Measurements from ENCODE around the gene ROGDI. TPM values are rescaled to one million over a fixed set of nuclear protein-coding genes. Genes with fewer than 3 reads are reported as not detected.

Gene ROGDI
- total and polyA plus RNA-seq, 2 of the 13 experiments (the other 11 are each of a cell fraction or from before 2014, with no cell fraction given), result 19.2 to 42.1 TPM

GRCh38 chr16:4802659-4803287 is 340 bp upstream of the ROGDI start (continued):
- no peak for TF ChIP-seq ZFAT (CRISPR knock-in tag; conservative IDR thresholded peaks at IDR 0.05)
- 0 out of 2 replicates have a peak, but pooled peaks have one; percentile 31 for TF ChIP-seq ZNF687 (CRISPR knock-in tag; IDR thresholded peaks at IDR 0.05)
- TF ChIP-seq ZBED4 (CRISPR knock-in tag; IDR thresholded peaks at IDR 0.05; ENCODE audit: borderline replicate concordance), result peak; percentile 60; the same call in 1 of the 2 replicates
- TF ChIP-seq XBP1 (CRISPR knock-in tag; IDR thresholded peaks at IDR 0.05), result no peak
- no peak for TF ChIP-seq PCBP1 (IDR thresholded peaks at IDR 0.05; ENCODE audit: borderline replicate concordance, low read depth, low read length)
- TF ChIP-seq ZNF138 (CRISPR knock-in tag; IDR thresholded peaks at IDR 0.05; ENCODE audit: low read depth), result no peak
- no peak; the same call in 1 of the 2 replicates for TF ChIP-seq PHF21A (CRISPR knock-in tag; IDR thresholded peaks at IDR 0.05)
- TF ChIP-seq ZNF451 (CRISPR knock-in tag; IDR thresholded peaks at IDR 0.05), result no peak
- peak; percentile 45; the same call in 1 of the 2 replicates for TF ChIP-seq KMT2A (CRISPR knock-in tag; IDR thresholded peaks at IDR 0.05)
- no peak for TF ChIP-seq CHD2 (IDR thresholded peaks at IDR 0.05; ENCODE audit: low read depth, low read length)
- TF ChIP-seq ZBTB7A (CRISPR knock-in tag; IDR thresholded peaks at IDR 0.05), result no peak
- TF ChIP-seq ELF3 (CRISPR knock-in tag; IDR thresholded peaks at IDR 0.05), result 0 out of 2 replicates have a peak, but pooled peaks have one; percentile 35
- no peak for TF ChIP-seq GRHL1 (CRISPR knock-in tag; conservative IDR thresholded peaks at IDR 0.05)
- 0 out of 2 replicates have a peak, but pooled peaks have one; percentile 41 for TF ChIP-seq ZNF614 (CRISPR knock-in tag; IDR thresholded peaks at IDR 0.05; ENCODE audit: borderline replicate concordance)
- TF ChIP-seq MYC (CRISPR knock-in tag; IDR thresholded peaks at IDR 0.05; ENCODE audit: borderline replicate concordance), result peak; percentile 6; the same call in 1 of the 2 replicates
- peak; percentile 0; the same call in 1 of the 2 replicates for TF ChIP-seq GFI1 (CRISPR knock-in tag; IDR thresholded peaks at IDR 0.05; ENCODE audit: borderline replicate concordance)
- peak; percentile 66; the same call in 1 of the 2 replicates for TF ChIP-seq THAP11 (CRISPR knock-in tag; IDR thresholded peaks at IDR 0.05)
- TF ChIP-seq ZGPAT (CRISPR knock-in tag; IDR thresholded peaks at IDR 0.05), result 0 out of 2 replicates have a peak, but pooled peaks have one; percentile 24
